ENCODE data around the gene PPFIBP2. TPM values are rescaled to one million over a fixed set of nuclear protein-coding genes. Genes with fewer than 3 reads are reported as not detected.
A peak's percentile ranks its signal among the peaks of the same experiment; 100 is the strongest.

PPFIBP2 gene
- total RNA-seq, 1 donor from 2014 or later: 15.0 TPM

- no peaks in the 10 kb centered on the region for H3K36me3 ChIP-seq (ENCODE audit: control insufficient read depth, insufficient read depth, low read length)
- no peaks in the 10 kb centered on the region for H3K27me3 ChIP-seq (ENCODE audit: control insufficient read depth, insufficient read depth, low read length)
- peak; percentile 99 for FAIRE-seq
- DNase-seq (ENCODE audit: low read depth): peak; percentile 100
- no peak overlapping the region for H3K4me3 ChIP-seq (ENCODE audit: low read depth, low read length)
- no peak for TF ChIP-seq CTCF (IDR thresholded peaks at IDR 0.05; ENCODE audit: insufficient read depth, low read length, severe bottlenecking)
Observed at GRCh38 chr11:7600205-7600775, 86.5 kb downstream of the PPFIBP2 start.

GRCh38 chr11:7603031-7603781, 89.4 kb downstream of the PPFIBP2 start:
- FAIRE-seq (no peak), DNase-seq (ENCODE audit: low read depth) (no peak)
- no peaks in the 10 kb centered on the region for H3K27me3 ChIP-seq (ENCODE audit: control insufficient read depth, insufficient read depth, low read length)
- H3K4me3 ChIP-seq (ENCODE audit: low read depth, low read length): no peak overlapping the region
- no peaks in the 10 kb centered on the region for H3K36me3 ChIP-seq (ENCODE audit: control insufficient read depth, insufficient read depth, low read length)
- no peak for TF ChIP-seq CTCF (IDR thresholded peaks at IDR 0.05; ENCODE audit: insufficient read depth, low read length, severe bottlenecking)

- no peaks in the 10 kb centered on the region for H3K36me3 ChIP-seq (ENCODE audit: control insufficient read depth, insufficient read depth, low read length)
- FAIRE-seq (no peak), DNase-seq (ENCODE audit: low read depth) (no peak)
- no peaks in the 10 kb centered on the region for H3K27me3 ChIP-seq (ENCODE audit: control insufficient read depth, insufficient read depth, low read length)
- no peak for TF ChIP-seq CTCF (IDR thresholded peaks at IDR 0.05; ENCODE audit: insufficient read depth, low read length, severe bottlenecking)
- H3K4me3 ChIP-seq (ENCODE audit: low read depth, low read length): no peak overlapping the region
Observed at GRCh38 chr11:7604331-7604955, 90.6 kb downstream of the PPFIBP2 start.

DNA sequence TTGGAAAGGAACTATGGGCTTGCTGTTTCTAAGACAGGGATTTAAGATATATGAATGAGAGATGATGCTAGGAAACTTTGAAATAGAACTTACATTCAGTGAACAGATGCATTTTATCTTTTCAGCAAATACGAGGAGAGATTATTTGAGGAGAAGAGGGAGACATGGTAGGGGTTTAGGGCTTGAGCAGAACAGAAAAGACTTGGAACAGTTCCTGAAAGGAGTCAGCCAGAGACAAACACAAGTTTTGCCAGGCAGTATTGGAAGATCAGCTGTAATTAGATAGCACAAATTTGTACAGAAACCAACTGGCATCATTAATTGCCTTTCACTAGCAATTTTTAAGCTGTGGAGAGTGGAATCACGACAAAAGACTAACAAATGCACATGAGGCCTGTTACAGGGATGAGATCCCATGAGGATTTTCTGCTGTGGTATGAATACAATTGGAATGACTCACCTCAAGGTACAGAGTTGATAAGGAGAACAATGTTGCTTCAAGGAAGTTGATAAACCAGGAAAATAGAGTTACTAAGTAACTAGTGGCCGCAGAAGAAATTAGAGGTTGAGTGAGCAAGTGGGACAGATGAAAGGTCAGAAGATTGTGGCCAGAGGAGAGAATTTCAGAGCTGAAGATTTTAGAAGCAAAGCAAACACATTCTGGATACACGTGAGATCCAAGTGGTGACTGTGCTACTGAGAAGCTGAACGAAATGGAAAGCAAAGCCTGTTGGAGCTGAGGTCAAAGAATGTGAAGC, 91.6 kb downstream of the PPFIBP2 start:
- TF ChIP-seq CTCF (IDR thresholded peaks at IDR 0.05; ENCODE audit: insufficient read depth, low read length, severe bottlenecking): no peak
- no peak for FAIRE-seq
- H3K4me3 ChIP-seq (ENCODE audit: low read depth, low read length): no peak overlapping the region
- no peaks in the 10 kb centered on the region for H3K27me3 ChIP-seq (ENCODE audit: control insufficient read depth, insufficient read depth, low read length)
- H3K36me3 ChIP-seq (ENCODE audit: control insufficient read depth, insufficient read depth, low read length): no peaks in the 10 kb centered on the region
- peak; percentile 85 for DNase-seq (ENCODE audit: low read depth)

GRCh38 chr11:7606496-7606895, 92.7 kb downstream of the PPFIBP2 start:
- TF ChIP-seq CTCF (IDR thresholded peaks at IDR 0.05; ENCODE audit: insufficient read depth, low read length, severe bottlenecking): no peak
- H3K27me3 ChIP-seq (ENCODE audit: control insufficient read depth, insufficient read depth, low read length): no peaks in the 10 kb centered on the region
- DNase-seq (ENCODE audit: low read depth) (no peak), FAIRE-seq (no peak)
- no peaks in the 10 kb centered on the region for H3K36me3 ChIP-seq (ENCODE audit: control insufficient read depth, insufficient read depth, low read length)
- no peak overlapping the region for H3K4me3 ChIP-seq (ENCODE audit: low read depth, low read length)

Measured in bronchial epithelial cell (primary cell).